UCSD-AML1 (cell line): ENCODE results near the gene BLOC1S4.
"Not testable (repeated sequence)": the region's sequence is repeated elsewhere in the genome, so short reads cannot be mapped to it uniquely, and the experiment has no call there.

Experiments
- DNase-seq: peaks from one replicate; lab custom pipeline; 2025; ENCODE audit not compliant: unreplicated experiment; lab: John Stamatoyannopoulos, UW

The BLOC1S4 gene

DNA sequence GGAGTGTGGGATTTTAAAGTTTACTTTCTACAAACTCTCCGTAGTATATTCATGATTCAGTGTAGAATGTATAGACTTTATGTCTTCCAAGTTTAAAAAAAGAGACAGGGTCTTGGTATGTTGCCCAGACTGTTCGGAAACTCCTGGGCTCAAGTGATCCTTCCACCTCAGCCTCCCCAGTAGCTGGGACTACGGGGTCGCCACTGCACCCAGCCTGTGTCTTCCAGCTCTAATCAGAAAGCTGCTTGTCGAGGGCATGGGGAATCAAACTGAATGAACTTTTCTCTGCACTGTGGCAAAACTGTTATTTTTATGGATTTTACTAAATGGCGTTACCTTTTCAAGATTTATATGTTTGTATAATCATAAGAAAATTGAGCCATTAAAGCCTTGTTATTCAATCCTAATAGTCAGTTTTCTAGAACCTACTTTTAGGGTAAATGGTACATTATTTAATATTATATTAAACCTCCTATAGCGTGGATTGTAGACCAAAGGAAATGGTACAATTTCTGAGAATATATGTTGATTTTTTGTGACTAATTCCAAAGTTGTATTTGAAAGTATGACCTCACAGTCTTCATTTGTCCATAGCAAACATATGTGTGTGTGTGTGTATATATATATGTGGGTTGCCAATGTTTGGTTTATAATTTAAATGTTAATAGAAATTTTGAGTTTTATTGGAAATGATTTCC, 1.1 kb downstream of the BLOC1S4 start:
- no peak for DNase-seq

DNA sequence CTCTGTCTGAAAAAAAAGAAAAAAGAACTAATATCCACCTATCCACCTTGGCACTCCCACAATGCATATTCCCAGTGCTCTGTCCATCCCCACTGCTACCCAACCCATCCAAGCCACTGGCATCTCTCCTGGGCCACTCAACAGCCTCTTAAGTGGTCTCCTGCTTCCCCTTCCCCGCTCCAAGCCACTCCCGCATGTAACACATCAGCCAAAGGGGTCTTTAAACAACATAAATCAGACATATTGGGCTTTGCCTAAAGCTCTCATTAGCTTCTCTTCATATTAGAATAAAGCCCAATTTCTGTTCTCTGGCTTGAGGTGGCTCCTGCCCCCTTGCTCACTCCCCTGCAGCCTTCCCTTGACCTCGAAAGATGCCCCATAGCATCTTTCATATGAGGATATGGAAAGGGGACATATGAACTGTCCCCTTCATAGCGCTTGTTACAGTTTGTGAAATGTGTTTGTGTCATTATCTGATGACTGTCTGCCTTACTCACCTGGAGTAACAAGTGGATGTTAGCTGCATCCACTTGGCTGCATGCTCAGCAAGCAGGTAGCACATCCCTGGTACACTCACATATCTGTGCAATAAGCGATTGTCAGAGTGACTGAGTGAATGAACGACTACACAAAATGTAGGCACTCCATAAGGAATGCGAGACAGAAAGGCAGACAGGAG, 3.1 kb downstream of the BLOC1S4 start:
- DNase-seq = no peak

- no peak for DNase-seq
Observed at GRCh38 chr4:6719611-6720179, 3.7 kb downstream of the BLOC1S4 start.

DNA sequence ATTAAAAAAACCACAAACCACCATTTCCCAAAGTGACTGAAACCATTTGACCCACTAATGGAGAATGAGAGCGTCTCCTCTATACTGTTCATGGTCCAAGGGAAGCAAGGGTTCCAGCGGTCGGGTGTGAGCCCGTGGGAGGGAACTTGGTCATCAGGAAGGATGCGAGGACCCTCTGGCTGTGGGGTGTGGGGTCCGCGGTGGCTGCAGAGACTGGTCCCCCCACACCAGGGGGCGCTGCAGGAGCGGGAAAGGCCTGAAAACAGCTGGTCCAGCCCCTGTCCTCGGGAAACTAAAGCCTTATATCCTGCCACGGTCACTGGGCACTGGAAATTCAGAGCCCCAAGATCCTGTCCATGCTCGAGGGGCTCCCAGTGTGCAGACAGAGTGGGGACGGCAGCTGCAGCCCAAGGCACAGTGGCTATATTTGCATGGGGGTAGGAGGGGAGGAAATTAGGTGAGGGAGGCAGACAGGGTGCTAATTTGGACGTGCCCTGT, 4.3 kb downstream of the BLOC1S4 start:
- peak; percentile 78 for DNase-seq

DNA sequence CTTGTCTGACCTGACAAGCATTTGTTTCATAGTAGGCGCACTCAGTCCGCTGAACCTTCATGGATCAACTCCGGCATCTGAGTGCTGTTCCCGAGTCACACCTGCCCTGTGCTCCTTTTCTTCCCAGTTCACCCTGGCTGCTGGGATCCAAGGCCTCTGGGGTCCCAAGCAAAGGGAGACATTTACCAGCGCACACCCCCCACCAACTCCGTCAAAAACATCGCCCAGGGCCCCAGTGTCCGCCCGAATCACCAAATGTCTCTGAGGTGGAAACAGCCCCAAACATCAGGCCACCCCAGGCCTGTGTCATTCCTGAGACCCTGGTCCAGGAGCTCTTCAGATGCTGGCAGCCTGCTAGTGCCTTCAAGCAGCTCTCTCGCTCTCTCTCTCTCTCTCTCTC, 5.1 kb downstream of the BLOC1S4 start:
- no peak for DNase-seq

DNA sequence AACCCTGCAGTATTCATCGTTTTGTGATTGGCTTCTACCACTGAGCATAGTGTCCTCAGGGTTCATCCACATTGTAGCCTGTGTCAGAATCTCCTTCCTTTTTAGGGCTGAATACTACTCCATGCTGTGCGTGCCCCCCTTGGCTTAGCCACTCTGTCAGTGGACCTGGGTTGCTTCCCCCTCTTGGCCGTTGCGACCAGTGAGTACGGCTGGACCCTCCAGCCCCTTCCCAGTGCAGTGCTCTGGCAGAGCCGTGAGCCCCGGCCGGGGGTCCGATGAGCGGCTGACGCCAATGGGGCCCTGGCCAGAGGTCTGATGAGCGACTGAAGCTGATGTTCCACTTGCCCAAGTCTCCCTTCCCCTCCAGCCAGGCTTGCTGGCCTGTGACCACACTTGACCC, 6.9 kb downstream of the BLOC1S4 start:
- DNase-seq = no peak

- DNase-seq = no peak
Observed at GRCh38 chr4:6723851-6724250, 7.9 kb downstream of the BLOC1S4 start.

DNA sequence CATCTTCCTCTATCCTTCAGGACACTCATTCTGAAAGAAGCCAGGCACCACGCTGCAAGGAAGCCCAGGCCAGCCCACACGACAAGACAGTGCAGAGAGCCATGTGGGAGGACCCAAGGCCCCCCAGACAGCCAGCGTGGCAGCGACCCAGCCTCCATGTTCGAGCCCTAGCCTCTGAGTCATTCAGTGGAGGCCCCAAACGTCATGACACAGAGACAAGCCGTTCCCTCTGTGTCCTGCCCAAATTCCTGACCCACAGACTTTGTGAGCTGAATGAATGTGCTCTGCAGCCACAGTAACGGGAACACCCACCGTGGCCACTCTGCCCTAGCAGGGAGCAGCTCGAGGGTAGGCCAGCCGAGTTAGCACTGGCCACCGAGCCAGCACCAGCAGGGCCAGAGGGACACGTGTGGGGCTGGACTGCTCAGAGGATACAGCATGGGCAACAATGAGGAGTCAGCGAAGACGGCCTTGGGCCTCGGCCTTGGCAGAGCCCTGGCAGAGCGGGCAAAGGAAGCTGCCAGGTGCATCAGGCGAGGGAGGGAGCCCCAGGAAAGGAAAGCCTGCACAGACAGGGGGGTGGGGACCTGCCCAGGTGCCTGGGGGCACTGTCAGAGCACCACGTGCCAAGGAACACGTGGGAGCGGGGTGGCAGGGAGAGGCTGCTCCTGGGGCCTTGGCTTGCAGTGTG, 8.6 kb downstream of the BLOC1S4 start:
- DNase-seq = no peak

- not testable (repeated sequence) for DNase-seq
Observed at GRCh38 chr4:6725427-6725961, 9.5 kb downstream of the BLOC1S4 start.

GRCh38 chr4:6727081-6727942, 11.3 kb downstream of the BLOC1S4 start:
- DNase-seq = no peak

- no peak for DNase-seq
Observed at GRCh38 chr4:6727943-6728250, 11.9 kb downstream of the BLOC1S4 start.

- DNase-seq = no peak
Observed at GRCh38 chr4:6728320-6729029, 12.5 kb downstream of the BLOC1S4 start.

- peak; percentile 60 for DNase-seq
Observed at GRCh38 chr4:6730603-6731317, 14.8 kb downstream of the BLOC1S4 start.

DNA sequence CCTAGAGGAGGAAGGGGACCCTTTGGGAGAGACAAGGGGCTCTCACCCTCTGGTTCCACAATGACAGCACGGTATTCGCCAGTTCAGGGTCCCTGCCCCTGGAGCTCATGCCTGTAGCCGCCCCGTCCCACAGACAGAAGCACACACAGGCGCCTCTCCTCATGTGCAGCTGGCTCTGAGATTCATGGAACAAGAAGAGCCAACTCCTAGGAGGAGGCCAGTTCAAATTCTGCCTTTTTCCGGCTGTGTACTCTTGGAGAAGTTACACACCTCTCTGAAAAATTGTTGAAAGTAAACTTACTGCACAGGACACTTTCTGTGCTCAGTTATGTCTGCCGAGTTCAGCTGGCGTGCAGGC, 15.3 kb downstream of the BLOC1S4 start:
- no peak for DNase-seq

GRCh38 chr4:6731780-6732179, 15.8 kb downstream of the BLOC1S4 start:
- no peak for DNase-seq

- DNase-seq = peak; percentile 72
Observed at GRCh38 chr4:6732441-6733357, 16.7 kb downstream of the BLOC1S4 start.

DNA sequence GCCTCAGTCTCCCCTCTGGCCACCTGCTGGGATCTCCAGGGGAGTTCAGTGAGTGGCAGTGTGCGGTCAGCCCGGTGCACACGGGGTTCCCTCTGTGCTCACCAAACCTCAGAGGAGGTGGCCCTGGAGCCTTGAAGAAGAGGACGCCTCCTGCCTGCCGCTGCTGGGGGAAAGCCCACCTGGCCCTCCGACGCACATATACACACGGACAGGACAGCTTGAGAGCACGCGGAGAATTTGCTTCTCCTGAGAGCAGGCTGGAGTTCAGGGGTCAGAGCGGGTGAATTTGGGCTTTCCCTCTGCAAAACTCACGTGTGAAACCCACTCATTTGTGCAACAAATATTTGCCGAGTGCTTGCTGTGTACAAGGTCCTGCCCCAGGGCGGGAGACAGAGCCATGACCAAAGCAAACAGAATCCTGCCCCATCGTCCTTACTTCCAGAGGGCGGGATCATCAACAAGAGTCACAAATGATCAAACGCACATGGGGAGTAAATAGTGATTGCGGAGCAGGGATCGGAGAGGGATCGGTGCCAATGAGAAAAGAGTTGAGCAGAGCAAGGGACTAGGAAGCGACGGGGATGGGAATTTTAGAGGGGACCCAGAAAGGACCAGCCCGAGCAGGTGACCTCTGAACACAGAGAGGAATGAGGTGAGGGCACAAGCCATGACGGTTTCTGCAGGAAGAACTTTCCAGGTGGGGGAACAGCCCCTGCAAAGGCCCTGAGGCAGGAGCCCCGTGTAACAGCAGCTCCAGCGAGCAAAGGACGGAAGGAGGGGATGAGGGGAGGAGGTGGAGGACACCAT, 17.6 kb downstream of the BLOC1S4 start:
- DNase-seq = no peak
